ENCODE data around the gene SEL1L3.

Gene SEL1L3

DNA sequence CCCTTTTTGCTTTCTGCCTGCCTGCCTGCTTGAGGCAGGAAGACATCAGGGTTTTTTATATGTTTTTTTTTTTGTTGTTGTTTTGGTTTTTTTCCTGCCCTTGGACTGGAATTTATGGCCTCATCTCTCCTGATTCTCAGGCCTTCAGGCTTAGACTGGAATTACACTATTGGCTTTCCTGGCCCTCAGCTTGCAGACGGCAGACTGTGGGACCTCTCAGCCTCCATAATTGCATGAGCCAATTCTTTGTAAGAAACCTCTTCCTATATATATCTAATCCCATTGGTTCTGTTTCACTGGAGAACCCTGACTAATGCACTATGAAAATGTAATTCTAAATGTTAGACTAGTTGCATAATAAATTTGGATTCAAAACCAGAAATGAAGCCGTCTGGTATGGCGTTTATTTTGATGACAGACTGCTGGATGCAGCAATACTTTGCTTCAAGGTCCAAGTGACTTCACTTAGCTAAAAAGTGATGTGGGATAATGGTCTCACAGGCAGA, 59.0 kb downstream of the SEL1L3 start:
- TF ChIP-seq, protein P1, sequence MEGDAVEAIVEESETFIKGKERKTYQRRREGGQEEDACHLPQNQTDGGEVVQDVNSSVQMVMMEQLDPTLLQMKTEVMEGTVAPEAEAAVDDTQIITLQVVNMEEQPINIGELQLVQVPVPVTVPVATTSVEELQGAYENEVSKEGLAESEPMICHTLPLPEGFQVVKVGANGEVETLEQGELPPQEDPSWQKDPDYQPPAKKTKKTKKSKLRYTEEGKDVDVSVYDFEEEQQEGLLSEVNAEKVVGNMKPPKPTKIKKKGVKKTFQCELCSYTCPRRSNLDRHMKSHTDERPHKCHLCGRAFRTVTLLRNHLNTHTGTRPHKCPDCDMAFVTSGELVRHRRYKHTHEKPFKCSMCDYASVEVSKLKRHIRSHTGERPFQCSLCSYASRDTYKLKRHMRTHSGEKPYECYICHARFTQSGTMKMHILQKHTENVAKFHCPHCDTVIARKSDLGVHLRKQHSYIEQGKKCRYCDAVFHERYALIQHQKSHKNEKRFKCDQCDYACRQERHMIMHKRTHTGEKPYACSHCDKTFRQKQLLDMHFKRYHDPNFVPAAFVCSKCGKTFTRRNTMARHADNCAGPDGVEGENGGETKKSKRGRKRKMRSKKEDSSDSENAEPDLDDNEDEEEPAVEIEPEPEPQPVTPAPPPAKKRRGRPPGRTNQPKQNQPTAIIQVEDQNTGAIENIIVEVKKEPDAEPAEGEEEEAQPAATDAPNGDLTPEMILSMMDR (IDR thresholded peaks at IDR 0.05; ENCODE audit: low read depth, low read length) = no peak
- TF ChIP-seq EZH2phosphoT487 (IDR thresholded peaks at IDR 0.05; ENCODE audit: low read depth) = no peak
- H3K79me2 ChIP-seq (ENCODE audit: low read length) = no peaks in the 10 kb centered on the region
- H3K4me3 ChIP-seq (ENCODE audit: low read length) = no peak overlapping the region
- no peaks in the 10 kb centered on the region for H3K27me3 ChIP-seq (ENCODE audit: low read depth, low read length)
- no peak overlapping the region for H2AFZ ChIP-seq (ENCODE audit: low read depth, low read length)
- peaks cover 47% of the 10 kb centered on the region for H3K36me3 ChIP-seq (replicated peaks; ENCODE audit: low read depth, low read length)
- H3K9ac ChIP-seq (ENCODE audit: low read length) = no peak overlapping the region
- H4K20me1 ChIP-seq (ENCODE audit: insufficient read depth, low read length) = peaks cover 16% of the 10 kb centered on the region; the same call in 1 of the 2 replicates
- no peaks in the 10 kb centered on the region for H3K9me3 ChIP-seq (ENCODE audit: insufficient read depth, low read length)
- H3K4me2 ChIP-seq (ENCODE audit: low read length) = no peak overlapping the region
- H3K4me1 ChIP-seq (ENCODE audit: low read length) = no peaks in the 10 kb centered on the region
- H3K27ac ChIP-seq (ENCODE audit: low read length) = no peak overlapping the region

DNA sequence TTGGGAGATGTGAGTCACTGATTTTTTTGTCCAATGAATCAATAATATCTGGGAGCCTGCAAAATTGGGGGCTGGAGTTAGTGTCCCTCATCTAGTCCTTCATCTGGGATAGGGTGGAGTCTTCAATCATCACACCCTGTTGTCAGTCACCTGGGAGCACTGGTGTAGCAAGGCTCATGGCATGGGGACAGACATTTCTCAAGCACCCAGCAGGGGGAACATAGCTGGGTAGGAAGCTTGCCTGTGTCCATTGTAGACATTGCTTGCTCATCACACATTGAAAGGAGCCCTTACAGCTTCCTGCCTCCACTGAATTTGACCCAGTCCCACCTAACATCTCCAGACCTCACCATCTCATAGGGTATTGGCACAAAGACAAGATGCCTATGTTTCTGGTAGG, 61.2 kb downstream of the SEL1L3 start:
- H3K36me3 ChIP-seq (replicated peaks; ENCODE audit: low read depth, low read length) = peaks cover 48% of the 10 kb centered on the region
- no peaks in the 10 kb centered on the region for H3K79me2 ChIP-seq (ENCODE audit: low read length)
- TF ChIP-seq, protein P1 (IDR thresholded peaks at IDR 0.05; ENCODE audit: low read depth, low read length) = no peak
- TF ChIP-seq EZH2phosphoT487 (IDR thresholded peaks at IDR 0.05; ENCODE audit: low read depth) = no peak

DNA sequence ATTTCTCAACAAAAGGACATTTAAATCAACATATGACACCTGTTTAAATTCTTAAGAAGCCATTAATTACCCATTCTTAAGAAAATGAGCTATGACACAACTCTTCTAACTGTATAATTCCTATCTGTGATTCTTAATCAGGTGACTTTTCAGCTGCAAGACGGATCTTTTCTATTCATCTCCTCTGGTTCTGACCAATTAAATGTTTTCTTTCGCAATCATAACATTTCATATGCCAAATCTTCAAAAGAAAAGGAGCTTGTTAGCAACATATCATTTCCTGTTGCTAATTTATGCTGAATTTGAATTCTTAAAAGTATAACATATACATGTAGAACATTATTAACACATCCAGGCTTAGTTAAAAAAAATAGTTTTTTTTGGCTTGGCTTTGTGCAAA, 62.5 kb downstream of the SEL1L3 start:
- peaks cover 50% of the 10 kb centered on the region for H3K36me3 ChIP-seq (replicated peaks; ENCODE audit: low read depth, low read length)

More for the DNA sequence above, 61.2 kb downstream of the SEL1L3 start:
- no peak overlapping the region for H3K4me2 ChIP-seq (ENCODE audit: low read length)
- no peak overlapping the region for H3K4me3 ChIP-seq (ENCODE audit: low read length)
- H3K9ac ChIP-seq (ENCODE audit: low read length) = no peak overlapping the region
- peaks cover 16% of the 10 kb centered on the region; the same call in 1 of the 2 replicates for H4K20me1 ChIP-seq (ENCODE audit: insufficient read depth, low read length)
- no peak overlapping the region for H3K27ac ChIP-seq (ENCODE audit: low read length)
- no peaks in the 10 kb centered on the region for H3K4me1 ChIP-seq (ENCODE audit: low read length)
- no peaks in the 10 kb centered on the region for H3K27me3 ChIP-seq (ENCODE audit: low read depth, low read length)
- no peaks in the 10 kb centered on the region for H3K9me3 ChIP-seq (ENCODE audit: insufficient read depth, low read length)
- H2AFZ ChIP-seq (ENCODE audit: low read depth, low read length) = no peak overlapping the region

DNA sequence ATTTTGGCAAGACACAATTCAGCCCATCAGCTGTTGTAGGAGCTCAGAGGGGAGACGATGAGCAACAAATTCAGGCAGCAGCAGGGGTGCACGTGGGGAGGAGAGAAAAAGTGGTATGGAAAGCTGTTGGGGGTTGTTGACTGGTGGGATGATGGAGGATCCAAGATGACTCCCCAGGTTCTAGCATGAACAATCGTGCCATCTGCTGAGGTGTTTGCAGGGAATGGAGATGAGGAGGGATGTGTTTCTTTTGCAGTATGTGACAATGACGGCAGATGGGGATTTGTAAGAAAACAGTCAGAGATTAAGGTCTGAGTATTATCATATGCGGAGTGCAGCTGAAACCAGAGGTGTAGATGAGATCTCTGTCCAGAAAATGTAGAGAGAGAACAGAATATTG, 63.3 kb downstream of the SEL1L3 start:
- H3K9ac ChIP-seq (ENCODE audit: low read length) = no peak overlapping the region
- TF ChIP-seq EZH2phosphoT487 (IDR thresholded peaks at IDR 0.05; ENCODE audit: low read depth) = no peak
- TF ChIP-seq, protein P1 (IDR thresholded peaks at IDR 0.05; ENCODE audit: low read depth, low read length) = no peak
- no peaks in the 10 kb centered on the region for H3K27me3 ChIP-seq (ENCODE audit: low read depth, low read length)
- H3K36me3 ChIP-seq (replicated peaks; ENCODE audit: low read depth, low read length) = peaks cover 47% of the 10 kb centered on the region
- H3K79me2 ChIP-seq (ENCODE audit: low read length) = no peaks in the 10 kb centered on the region
- H3K4me1 ChIP-seq (ENCODE audit: low read length) = no peaks in the 10 kb centered on the region
- no peak overlapping the region for H3K4me3 ChIP-seq (ENCODE audit: low read length)
- no peaks in the 10 kb centered on the region for H3K9me3 ChIP-seq (ENCODE audit: insufficient read depth, low read length)
- no peak overlapping the region for H3K4me2 ChIP-seq (ENCODE audit: low read length)
- peaks cover 12% of the 10 kb centered on the region; the same call in 1 of the 2 replicates for H4K20me1 ChIP-seq (ENCODE audit: insufficient read depth, low read length)
- H3K27ac ChIP-seq (ENCODE audit: low read length) = no peak overlapping the region
- H2AFZ ChIP-seq (ENCODE audit: low read depth, low read length) = no peak overlapping the region

More for the DNA sequence above, 62.5 kb downstream of the SEL1L3 start:
- Histone ChIP-seq H3K9ac (ENCODE audit: low read length) (no peak overlapping the region), H3K27me3 (ENCODE audit: low read depth, low read length) (no peaks in the 10 kb centered on the region), H4K20me1 (ENCODE audit: insufficient read depth, low read length) (peaks cover 15% of the 10 kb centered on the region; the same call in 1 of the 2 replicates), H3K4me1 (ENCODE audit: low read length) (no peaks in the 10 kb centered on the region), H2AFZ (ENCODE audit: low read depth, low read length) (no peak overlapping the region), H3K79me2 (ENCODE audit: low read length) (no peaks in the 10 kb centered on the region), H3K4me3 (ENCODE audit: low read length) (no peak overlapping the region), H3K9me3 (ENCODE audit: insufficient read depth, low read length) (no peaks in the 10 kb centered on the region), H3K27ac (ENCODE audit: low read length) (no peak overlapping the region), H3K4me2 (ENCODE audit: low read length) (no peak overlapping the region)
- TF ChIP-seq, protein P1 (IDR thresholded peaks at IDR 0.05; ENCODE audit: low read depth, low read length) = no peak
- TF ChIP-seq EZH2phosphoT487 (IDR thresholded peaks at IDR 0.05; ENCODE audit: low read depth) = no peak
